ENCODE measurements around the gene MIB1. TPM values are rescaled to one million over a fixed set of nuclear protein-coding genes. Genes with fewer than 3 reads are reported as not detected.

The MIB1 gene
- total RNA-seq, 1 donor from 2014 or later = 21.6 TPM

DNA sequence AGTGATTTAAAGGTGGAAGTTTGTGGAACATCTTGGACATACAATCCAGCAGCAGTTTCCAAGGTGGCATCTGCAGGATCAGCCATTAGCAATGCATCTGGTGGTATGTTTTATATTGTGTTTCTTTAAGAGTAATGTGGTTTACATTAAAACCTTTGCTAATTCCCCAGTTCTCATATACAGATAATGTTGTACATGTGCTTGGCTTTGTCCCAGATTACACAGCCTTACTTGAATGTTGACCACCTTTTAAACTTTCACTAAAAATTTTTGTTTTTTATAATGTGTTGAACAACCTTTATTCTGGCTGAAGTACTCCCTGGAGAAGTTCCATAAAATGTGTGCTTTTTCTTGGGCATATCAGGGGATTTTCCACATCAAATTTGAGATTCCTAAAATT, 57.5 kb downstream of the MIB1 start:
- no peak overlapping the region for H3K4me3 ChIP-seq
- peak overlapping the region; percentile 46 for H3K27ac ChIP-seq
- TF ChIP-seq POLR2AphosphoS5 (IDR thresholded peaks at IDR 0.05; ENCODE audit: insufficient read depth in 1 of 2, low read depth in 1 of 2) = no peak
- TF ChIP-seq, protein P1, sequence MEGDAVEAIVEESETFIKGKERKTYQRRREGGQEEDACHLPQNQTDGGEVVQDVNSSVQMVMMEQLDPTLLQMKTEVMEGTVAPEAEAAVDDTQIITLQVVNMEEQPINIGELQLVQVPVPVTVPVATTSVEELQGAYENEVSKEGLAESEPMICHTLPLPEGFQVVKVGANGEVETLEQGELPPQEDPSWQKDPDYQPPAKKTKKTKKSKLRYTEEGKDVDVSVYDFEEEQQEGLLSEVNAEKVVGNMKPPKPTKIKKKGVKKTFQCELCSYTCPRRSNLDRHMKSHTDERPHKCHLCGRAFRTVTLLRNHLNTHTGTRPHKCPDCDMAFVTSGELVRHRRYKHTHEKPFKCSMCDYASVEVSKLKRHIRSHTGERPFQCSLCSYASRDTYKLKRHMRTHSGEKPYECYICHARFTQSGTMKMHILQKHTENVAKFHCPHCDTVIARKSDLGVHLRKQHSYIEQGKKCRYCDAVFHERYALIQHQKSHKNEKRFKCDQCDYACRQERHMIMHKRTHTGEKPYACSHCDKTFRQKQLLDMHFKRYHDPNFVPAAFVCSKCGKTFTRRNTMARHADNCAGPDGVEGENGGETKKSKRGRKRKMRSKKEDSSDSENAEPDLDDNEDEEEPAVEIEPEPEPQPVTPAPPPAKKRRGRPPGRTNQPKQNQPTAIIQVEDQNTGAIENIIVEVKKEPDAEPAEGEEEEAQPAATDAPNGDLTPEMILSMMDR (IDR thresholded peaks at IDR 0.05) = no peak
- no peak for TF ChIP-seq POLR2A (IDR thresholded peaks at IDR 0.05)
- DNase-seq (ENCODE audit: extremely low spot score in 2 of 2) = no peak
- intact Hi-C loops (cut with DNase I) = no loop called here
- H3K27me3 ChIP-seq = no peaks in the 10 kb centered on the region
- peaks cover 0 to 9% of the 10 kb centered on the region in 2 donors for H3K36me3 ChIP-seq
- peaks cover 21% of the 10 kb centered on the region for H3K4me1 ChIP-seq
- no peaks in the 10 kb centered on the region for H3K9me3 ChIP-seq

GRCh38 chr18:21799721-21800120, 59.1 kb downstream of the MIB1 start:
- Histone ChIP-seq H3K36me3 (peaks cover 0 to 9% of the 10 kb centered on the region in 2 donors), H3K4me3 (no peak overlapping the region), H3K9me3 (no peaks in the 10 kb centered on the region), H3K4me1 (peaks cover 21% of the 10 kb centered on the region), H3K27me3 (no peaks in the 10 kb centered on the region), H3K27ac (no peak overlapping the region)
- intact Hi-C loops (cut with DNase I) = no loop called here
- no peak for DNase-seq (ENCODE audit: extremely low spot score in 2 of 2)
- TF ChIP-seq, protein P1 (IDR thresholded peaks at IDR 0.05) = no peak
- TF ChIP-seq POLR2A (IDR thresholded peaks at IDR 0.05) (no peak), POLR2AphosphoS5 (IDR thresholded peaks at IDR 0.05; ENCODE audit: insufficient read depth in 1 of 2, low read depth in 1 of 2) (no peak)

- Histone ChIP-seq H3K27ac (no peak overlapping the region), H3K9me3 (no peaks in the 10 kb centered on the region), H3K4me1 (peaks cover 14% of the 10 kb centered on the region), H3K27me3 (no peaks in the 10 kb centered on the region), H3K4me3 (no peak overlapping the region), H3K36me3 (peaks cover 0 to 8% of the 10 kb centered on the region in 2 donors)
- no peak for DNase-seq (ENCODE audit: extremely low spot score in 2 of 2)
- intact Hi-C loops (cut with DNase I) = no loop called here
- TF ChIP-seq POLR2AphosphoS5 (IDR thresholded peaks at IDR 0.05; ENCODE audit: insufficient read depth in 1 of 2, low read depth in 1 of 2) (no peak), POLR2A (IDR thresholded peaks at IDR 0.05) (no peak)
- TF ChIP-seq, protein P1 (IDR thresholded peaks at IDR 0.05) = no peak
These were observed 62.9 kb downstream of the MIB1 start for GRCh38 chr18:21803495-21803894.

- TF ChIP-seq, protein P1 (IDR thresholded peaks at IDR 0.05) = no peak
- no peak for TF ChIP-seq POLR2AphosphoS5 (IDR thresholded peaks at IDR 0.05; ENCODE audit: insufficient read depth in 1 of 2, low read depth in 1 of 2)
- TF ChIP-seq POLR2A (IDR thresholded peaks at IDR 0.05) = no peak
- intact Hi-C loops (cut with DNase I) = no loop called here
- no peak overlapping the region for H3K27ac ChIP-seq
- H3K4me1 ChIP-seq = no peaks in the 10 kb centered on the region
- no peak overlapping the region for H3K4me3 ChIP-seq
- peaks cover 0 to 31% of the 10 kb centered on the region in 2 donors for H3K36me3 ChIP-seq
- H3K9me3 ChIP-seq = no peaks in the 10 kb centered on the region
- no peak for DNase-seq (ENCODE audit: extremely low spot score in 2 of 2)
- H3K27me3 ChIP-seq = no peaks in the 10 kb centered on the region
These were observed 65.3 kb downstream of the MIB1 start for GRCh38 chr18:21805771-21806366.

- intact Hi-C loops (cut with DNase I) = no loop called here
- Histone ChIP-seq H3K27ac (no peak overlapping the region), H3K4me3 (no peak overlapping the region), H3K9me3 (no peaks in the 10 kb centered on the region), H3K27me3 (no peaks in the 10 kb centered on the region), H3K36me3 (peaks cover 0 to 26% of the 10 kb centered on the region in 2 donors), H3K4me1 (no peaks in the 10 kb centered on the region)
- DNase-seq (ENCODE audit: extremely low spot score in 2 of 2) = no peak
- no peak for TF ChIP-seq POLR2A (IDR thresholded peaks at IDR 0.05)
- TF ChIP-seq, protein P1 (IDR thresholded peaks at IDR 0.05) = no peak
- no peak for TF ChIP-seq POLR2AphosphoS5 (IDR thresholded peaks at IDR 0.05; ENCODE audit: insufficient read depth in 1 of 2, low read depth in 1 of 2)
These were observed 67.6 kb downstream of the MIB1 start for GRCh38 chr18:21808185-21808584.

All from vagina (tissue), 2 donors.